Measurements from ENCODE around the gene SIGLEC15. TPM values are rescaled to one million over a fixed set of nuclear protein-coding genes. Genes with fewer than 3 reads are reported as not detected.

The SIGLEC15 gene
- polyA plus RNA-seq, 1 experiment, result 0.04 TPM

DNA sequence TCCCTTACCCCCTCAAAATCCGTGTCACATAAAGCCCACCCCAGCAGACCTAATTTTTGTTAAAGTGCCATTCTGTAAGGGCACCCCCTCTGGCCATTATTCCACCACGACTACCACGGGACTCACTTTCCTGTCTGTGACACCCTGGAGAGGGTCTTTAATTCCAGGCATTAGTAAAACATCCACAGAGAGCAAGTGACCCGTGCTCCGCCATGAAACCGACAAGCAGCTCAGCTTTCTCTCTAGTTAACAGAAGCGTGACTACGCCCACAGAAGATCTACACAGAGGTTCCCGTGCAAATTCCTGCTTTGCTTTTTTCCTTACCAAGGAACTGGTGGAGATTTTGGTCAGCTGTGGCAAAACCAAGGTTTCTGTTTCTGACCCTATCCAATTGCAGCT, 4.4 kb downstream of the SIGLEC15 start:
- Histone ChIP-seq H3K36me3 (ENCODE audit: control insufficient read depth, insufficient read depth, low read length) (no peaks in the 10 kb centered on the region), H3K27me3 (ENCODE audit: control insufficient read depth, insufficient read depth, low read length) (no peaks in the 10 kb centered on the region), H3K4me3 (ENCODE audit: low read depth, low read length) (no peak overlapping the region)
- CTCF ChIA-PET, result interaction anchor here (1.5 kb wide), 1 partner anchor 21 kb away, joined by 4 read pairs; no protein-coding TSS in a partner anchor
- POLR2A ChIA-PET, result no interaction called here
- TF ChIP-seq, protein P1, sequence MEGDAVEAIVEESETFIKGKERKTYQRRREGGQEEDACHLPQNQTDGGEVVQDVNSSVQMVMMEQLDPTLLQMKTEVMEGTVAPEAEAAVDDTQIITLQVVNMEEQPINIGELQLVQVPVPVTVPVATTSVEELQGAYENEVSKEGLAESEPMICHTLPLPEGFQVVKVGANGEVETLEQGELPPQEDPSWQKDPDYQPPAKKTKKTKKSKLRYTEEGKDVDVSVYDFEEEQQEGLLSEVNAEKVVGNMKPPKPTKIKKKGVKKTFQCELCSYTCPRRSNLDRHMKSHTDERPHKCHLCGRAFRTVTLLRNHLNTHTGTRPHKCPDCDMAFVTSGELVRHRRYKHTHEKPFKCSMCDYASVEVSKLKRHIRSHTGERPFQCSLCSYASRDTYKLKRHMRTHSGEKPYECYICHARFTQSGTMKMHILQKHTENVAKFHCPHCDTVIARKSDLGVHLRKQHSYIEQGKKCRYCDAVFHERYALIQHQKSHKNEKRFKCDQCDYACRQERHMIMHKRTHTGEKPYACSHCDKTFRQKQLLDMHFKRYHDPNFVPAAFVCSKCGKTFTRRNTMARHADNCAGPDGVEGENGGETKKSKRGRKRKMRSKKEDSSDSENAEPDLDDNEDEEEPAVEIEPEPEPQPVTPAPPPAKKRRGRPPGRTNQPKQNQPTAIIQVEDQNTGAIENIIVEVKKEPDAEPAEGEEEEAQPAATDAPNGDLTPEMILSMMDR (IDR thresholded peaks at IDR 0.05; ENCODE audit: insufficient read depth, low read depth, low read length), result no peak
- no peak for DNase-seq (ENCODE audit: low read depth)

DNA sequence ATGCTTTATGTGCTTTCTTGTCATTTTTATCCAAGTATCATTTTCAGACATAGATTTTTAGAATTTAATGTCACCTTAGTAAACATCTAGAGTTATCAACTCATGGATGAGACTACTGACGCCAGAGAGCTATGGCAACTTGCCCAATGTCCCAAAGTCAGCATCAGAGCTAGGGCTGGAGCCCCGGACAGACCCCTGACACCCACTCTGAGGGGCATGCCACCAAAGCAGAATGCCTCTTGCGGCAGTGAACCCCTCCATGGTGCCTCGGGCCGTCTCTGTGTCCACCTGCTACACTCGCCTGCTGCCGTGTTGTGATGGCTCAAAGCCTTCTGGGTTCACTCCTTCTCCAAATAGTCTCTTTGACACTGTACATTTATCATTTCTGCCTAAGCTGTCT, 5.4 kb downstream of the SIGLEC15 start:
- ChIA-PET CTCF (interaction anchor here (1.1 to 1.6 kb wide), 3 partner anchors 9 to 139 kb away, joined by 3 to 4 read pairs (median 4); no protein-coding TSS in a partner anchor), POLR2A (no interaction called here)
- no peak overlapping the region for H3K4me3 ChIP-seq (ENCODE audit: low read depth, low read length)

DNA sequence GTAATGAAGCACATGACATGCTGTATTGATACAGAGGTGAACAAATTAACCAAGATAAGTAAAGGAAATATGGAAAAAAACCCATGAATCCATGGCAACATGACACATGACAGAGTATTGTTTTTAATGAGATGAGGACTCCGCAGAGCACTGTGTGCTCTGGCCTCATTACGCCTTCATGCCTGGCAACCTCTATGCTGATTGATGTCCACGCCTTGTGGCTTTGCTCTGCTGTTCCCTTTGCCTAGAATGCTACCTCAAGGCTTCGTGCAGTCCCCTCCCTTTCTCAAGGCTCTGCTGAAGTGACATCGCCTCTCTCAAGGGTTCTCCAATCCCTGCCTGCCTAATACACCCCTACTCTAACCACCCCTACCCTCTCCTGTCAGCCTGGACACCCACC, 8.4 kb downstream of the SIGLEC15 start:
- no peak for DNase-seq (ENCODE audit: low read depth)
- POLR2A ChIA-PET, result no interaction called here
- H3K27me3 ChIP-seq (ENCODE audit: control insufficient read depth, insufficient read depth, low read length), result peaks cover 4% of the 10 kb centered on the region
- H3K36me3 ChIP-seq (ENCODE audit: control insufficient read depth, insufficient read depth, low read length), result no peaks in the 10 kb centered on the region
- TF ChIP-seq, protein P1 (IDR thresholded peaks at IDR 0.05; ENCODE audit: insufficient read depth, low read depth, low read length), result no peak
- H3K4me3 ChIP-seq (ENCODE audit: low read depth, low read length), result no peak overlapping the region
- CTCF ChIA-PET, result interaction anchor here (0.7 to 1.3 kb wide), 2 partner anchors 11 to 141 kb away, joined by 3 to 4 read pairs; no protein-coding TSS in a partner anchor

More for the DNA sequence above, 5.4 kb downstream of the SIGLEC15 start:
- TF ChIP-seq, protein P1 (IDR thresholded peaks at IDR 0.05; ENCODE audit: insufficient read depth, low read depth, low read length), result no peak
- Histone ChIP-seq H3K27me3 (ENCODE audit: control insufficient read depth, insufficient read depth, low read length) (no peaks in the 10 kb centered on the region), H3K36me3 (ENCODE audit: control insufficient read depth, insufficient read depth, low read length) (no peaks in the 10 kb centered on the region)
- DNase-seq (ENCODE audit: low read depth), result no peak

DNA sequence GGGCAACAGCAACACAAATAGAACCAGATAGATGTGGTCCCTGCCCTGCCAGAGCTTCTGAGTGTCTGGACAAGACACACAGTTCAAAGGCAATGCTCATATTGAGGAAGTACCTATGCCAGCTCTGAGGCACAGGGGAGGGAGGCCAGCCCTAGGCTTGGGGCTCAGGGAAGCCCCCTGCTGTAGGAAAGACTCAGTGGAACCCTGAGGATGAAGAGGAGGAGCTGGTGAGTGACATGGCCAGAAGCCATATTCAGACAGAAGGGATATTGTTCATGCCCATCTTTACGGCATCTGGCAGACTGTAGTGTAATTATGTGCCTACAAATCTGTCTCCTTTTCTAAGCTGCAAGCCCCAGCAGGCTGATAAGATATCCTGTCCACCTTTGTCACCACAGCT, 8.8 kb downstream of the SIGLEC15 start:
- peaks cover 4% of the 10 kb centered on the region for H3K27me3 ChIP-seq (ENCODE audit: control insufficient read depth, insufficient read depth, low read length)
- no peaks in the 10 kb centered on the region for H3K36me3 ChIP-seq (ENCODE audit: control insufficient read depth, insufficient read depth, low read length)
- TF ChIP-seq, protein P1 (IDR thresholded peaks at IDR 0.05; ENCODE audit: insufficient read depth, low read depth, low read length), result no peak
- DNase-seq (ENCODE audit: low read depth), result no peak
- POLR2A ChIA-PET, result no interaction called here
- CTCF ChIA-PET, result interaction anchor here (0.7 to 1.3 kb wide), 3 partner anchors 11 to 142 kb away, joined by 3 to 6 read pairs (median 4); no protein-coding TSS in a partner anchor
- H3K4me3 ChIP-seq (ENCODE audit: low read depth, low read length), result no peak overlapping the region

DNA sequence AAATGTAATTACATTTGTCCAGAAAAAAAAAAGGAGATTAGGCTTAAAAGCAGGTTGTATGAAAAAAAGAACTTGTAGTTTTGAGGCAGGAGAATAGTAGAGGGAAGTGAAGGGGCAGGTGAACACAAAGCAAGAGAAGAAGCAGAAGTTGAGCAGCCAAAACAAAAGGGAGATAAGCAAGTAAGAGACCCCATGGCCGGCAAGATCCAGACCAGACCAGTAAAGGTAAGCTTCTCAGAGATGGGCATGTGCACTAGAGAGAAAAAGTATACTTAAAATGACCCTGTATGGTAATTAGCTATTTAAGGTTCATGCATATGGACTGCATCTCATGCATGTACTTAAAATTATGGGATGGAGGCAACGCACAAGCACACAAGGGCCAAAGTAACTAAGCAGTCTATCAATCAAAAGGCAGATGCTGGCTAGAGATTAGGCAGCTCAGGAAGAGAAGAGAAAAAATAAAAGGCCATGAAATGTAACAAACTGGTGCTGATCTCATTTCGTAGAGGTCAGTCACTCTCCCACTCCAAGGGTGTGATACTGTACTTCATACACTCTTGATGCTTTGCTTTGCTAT, 9.7 kb downstream of the SIGLEC15 start:
- Histone ChIP-seq H3K4me3 (ENCODE audit: low read depth, low read length) (no peak overlapping the region), H3K36me3 (ENCODE audit: control insufficient read depth, insufficient read depth, low read length) (no peaks in the 10 kb centered on the region), H3K27me3 (ENCODE audit: control insufficient read depth, insufficient read depth, low read length) (peaks cover 4% of the 10 kb centered on the region)
- ChIA-PET CTCF (interaction anchor here (0.5 to 1.3 kb wide), 5 partner anchors 86 to 146 kb away, joined by 3 to 6 read pairs (median 4); no protein-coding TSS in a partner anchor), POLR2A (no interaction called here)
- DNase-seq (ENCODE audit: low read depth), result no peak
- TF ChIP-seq, protein P1 (IDR thresholded peaks at IDR 0.05; ENCODE audit: insufficient read depth, low read depth, low read length), result no peak
